GM21360 (cell line): ENCODE results near the gene ZSCAN16.

Source experiments
- ATAC-seq: cut with Tn5 transposase; IDR thresholded peaks from one replicate; pipeline ENCODE4 v1.9.1; 2021; ENCODE audit warnings: mild to moderate bottlenecking, moderate library complexity; ENCODE audit not compliant: unreplicated experiment

ZSCAN16 gene

DNA sequence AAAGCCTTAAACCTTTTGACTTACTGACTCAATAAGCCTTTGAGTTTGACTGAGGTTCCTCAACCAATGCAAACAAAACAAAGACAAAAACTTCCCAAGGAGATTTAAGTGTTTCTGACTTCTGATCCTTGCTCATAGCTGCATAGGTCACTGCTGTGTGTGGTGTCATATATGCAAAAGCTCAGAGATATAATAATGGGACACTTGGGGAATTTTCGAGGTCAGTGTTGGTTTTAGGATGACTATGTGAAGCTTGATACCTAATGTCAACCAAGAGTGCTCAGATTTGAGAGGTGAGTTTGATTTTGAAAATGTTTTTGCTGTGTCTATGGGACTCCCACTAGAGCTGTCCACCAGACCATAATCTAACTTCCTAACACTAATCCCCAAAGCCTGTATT, 43.5 kb downstream of the ZSCAN16 start:
- ATAC-seq, result no peak

DNA sequence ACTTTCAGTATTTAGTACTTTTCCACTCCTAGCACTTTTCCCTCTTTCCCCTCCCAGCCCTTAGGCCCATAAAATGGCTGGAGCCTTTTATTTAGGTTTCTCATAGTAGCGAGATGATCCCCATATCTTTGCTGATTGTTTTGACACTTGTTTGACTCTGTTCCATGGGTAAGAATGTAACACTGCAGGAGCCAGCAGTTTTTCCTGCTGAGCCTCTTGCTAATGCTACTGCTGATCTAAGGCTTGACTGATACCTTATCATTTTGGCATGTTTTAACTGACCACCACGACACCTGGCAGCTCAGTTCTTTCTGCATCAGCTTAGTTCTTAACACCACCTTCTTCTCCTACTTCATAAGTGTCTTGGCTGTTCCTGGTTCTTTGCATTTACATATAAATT, 46.9 kb downstream of the ZSCAN16 start:
- no peak for ATAC-seq

DNA sequence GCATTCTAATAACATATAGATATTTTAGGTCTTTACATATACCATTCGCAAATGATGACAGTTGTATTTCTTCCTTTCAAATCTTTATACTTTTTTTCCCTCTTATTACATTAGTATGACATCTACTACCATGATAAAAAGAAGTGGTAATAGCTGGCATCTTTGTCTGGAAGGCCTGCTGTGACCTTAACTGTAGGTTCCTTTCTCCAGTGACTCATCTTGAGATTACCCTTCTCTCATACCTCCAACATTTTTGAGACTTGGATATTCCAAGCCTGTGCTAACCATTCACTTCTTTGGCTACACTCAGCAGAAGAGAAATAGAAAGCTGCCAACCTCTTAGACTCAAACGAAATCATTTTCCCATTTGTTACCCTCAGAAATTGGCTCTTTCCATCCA, 47.6 kb downstream of the ZSCAN16 start:
- no peak for ATAC-seq

DNA sequence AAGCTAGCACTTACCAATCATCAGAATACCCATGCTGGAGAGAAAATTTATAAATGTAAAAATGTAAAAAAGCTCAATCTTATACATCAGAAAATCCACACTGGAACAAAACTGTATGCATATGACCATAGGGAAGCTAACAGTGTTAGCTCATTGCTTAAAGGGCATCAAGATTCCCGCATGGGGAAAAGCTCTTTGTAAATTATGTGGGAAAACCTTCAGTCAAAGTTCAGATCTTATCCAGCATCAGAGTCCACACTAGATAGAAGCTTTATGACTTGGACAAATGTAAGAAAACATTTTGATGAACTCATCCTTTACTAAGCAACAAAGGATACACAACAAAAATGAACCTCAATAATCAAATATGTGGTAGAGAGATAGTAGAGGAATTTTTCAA, 52.0 kb downstream of the ZSCAN16 start:
- ATAC-seq, result no peak
